Colonic mucosa (tissue), 4 donors: Measurements from ENCODE around the gene TSPAN4. TPM values are rescaled to one million over a fixed set of nuclear protein-coding genes. Genes with fewer than 3 reads are reported as not detected.

Experiments used
- DNase-seq: peaks from one replicate; pipeline ENCODE4 v3.0.0-alpha.2; 2020
- H3K27ac ChIP-seq: fragments of 200-600 bp; one replicate; pipeline ENCODE4 v1.8.0; 2021
- H3K27me3 ChIP-seq: fragments of 200-600 bp; one replicate; pipeline ENCODE4 v1.8.0; 2021
- H3K36me3 ChIP-seq: fragments of 200-600 bp; one replicate; pipeline ENCODE4 v1.8.0; 2021
- H3K4me1 ChIP-seq: fragments of 200-600 bp; one replicate; pipeline ENCODE4 v1.8.0; 2021; ENCODE audit warnings: mild to moderate bottlenecking
- H3K4me3 ChIP-seq: fragments of 200-600 bp; one replicate; pipeline ENCODE4 v1.8.0; 2021
- H3K9ac ChIP-seq, 2 donors: one replicate each; pipeline ENCODE4 v1.7.0; 2013; ENCODE audit warnings: control low read depth in 2 of 2, low read depth in 2 of 2, low read length in 2 of 2
- H3K9me3 ChIP-seq: fragments of 200-600 bp; one replicate; pipeline ENCODE4 v1.8.0; 2021
- CTCF ChIP-seq: fragments of 200-600 bp; IDR thresholded peaks from one replicate; pipeline ENCODE4 v1.8.0; 2022; ENCODE audit warnings: antibody characterized with exemption, mild to moderate bottlenecking
- intact Hi-C: fragments of 100-400 bp; cut with DNase I; formaldehyde crosslinking; loops from one replicate; pipeline ENCODE4 v1.14.1; 2022
- total RNA-seq, 2 donors: library from RNA; stranded (reverse); fragmentation: NEBNext Ultra II Directional in 1 of 2; extraction: Animal tissue kit (Norgen Biotek cat#: 25700) in 1 of 2; gene quantifications; one replicate each; pipeline ENCODE4 v1.2.1, GENCODE V29; 2021
- donor health status: healthy.
- donor health status: DM: no; HTN: no; CAD: no.
- donor health status: DM: no; HTN: no; CAD: no.

The TSPAN4 gene
- total RNA-seq, 2 donors from 2014 or later = 12.1 to 12.7 TPM

- no peaks in the 10 kb centered on the region for H3K27me3 ChIP-seq
- DNase-seq = no peak
- no peak overlapping the region for H3K9ac ChIP-seq
- intact Hi-C loops = no loop called here
- TF ChIP-seq CTCF = no peak
- no peak overlapping the region for H3K4me3 ChIP-seq
- H3K36me3 ChIP-seq = peaks cover 4% of the 10 kb centered on the region
- H3K9me3 ChIP-seq = no peaks in the 10 kb centered on the region
- H3K27ac ChIP-seq = no peak overlapping the region
- H3K4me1 ChIP-seq = peaks cover 16% of the 10 kb centered on the region
Measured at GRCh38 chr11:813456-814096, 29.1 kb upstream of the TSPAN4 start.

- Histone ChIP-seq H3K27me3 (no peaks in the 10 kb centered on the region), H3K9me3 (no peaks in the 10 kb centered on the region), H3K36me3 (peaks cover 4% of the 10 kb centered on the region), H3K27ac (no peak overlapping the region), H3K4me3 (no peak overlapping the region), H3K4me1 (peaks cover 21% of the 10 kb centered on the region), H3K9ac (no peak overlapping the region)
- DNase-seq = no peak
- intact Hi-C loops = no loop called here
- TF ChIP-seq CTCF = no peak
Measured at GRCh38 chr11:815675-816432, 26.8 kb upstream of the TSPAN4 start.

GRCh38 chr11:816433-816779 is 26.2 kb upstream of the TSPAN4 start:
- Histone ChIP-seq H3K4me1 (peaks cover 21% of the 10 kb centered on the region), H3K9ac (no peak overlapping the region), H3K9me3 (no peaks in the 10 kb centered on the region), H3K27ac (no peak overlapping the region), H3K27me3 (no peaks in the 10 kb centered on the region), H3K4me3 (no peak overlapping the region), H3K36me3 (peaks cover 4% of the 10 kb centered on the region)
- intact Hi-C loops = no loop called here
- TF ChIP-seq CTCF = no peak
- no peak for DNase-seq

GRCh38 chr11:818396-819128 is 24.1 kb upstream of the TSPAN4 start, which contains the start of gene PNPLA2:
Gene PNPLA2 (plus strand): TSS chr11:818914. CDS start chr11:819719, 805 bp downstream.
- Histone ChIP-seq H3K9me3 (no peaks in the 10 kb centered on the region), H3K4me3 (peak within 1 kb of the TSS; percentile 70), H3K36me3 (peaks cover 1% of the 10 kb centered on the region), H3K9ac (peak within 1 kb of the TSS; percentile 83 to 93), H3K27ac (peak within 1 kb of the TSS; percentile 98), H3K27me3 (no peaks in the 10 kb centered on the region), H3K4me1 (peaks cover 25% of the 10 kb centered on the region)
- DNase-seq = peak; percentile 73
- no peak for TF ChIP-seq CTCF
- intact Hi-C loops = no loop called here

- TF ChIP-seq CTCF = no peak
- peaks cover 2% of the 10 kb centered on the region for H3K36me3 ChIP-seq
- intact Hi-C loops = no loop called here
- no peaks in the 10 kb centered on the region for H3K9me3 ChIP-seq
- peak overlapping the region; percentile 83 to 93 for H3K9ac ChIP-seq
- H3K4me3 ChIP-seq = peak overlapping the region; percentile 70
- DNase-seq = peak; percentile 94
- peak overlapping the region; percentile 98 for H3K27ac ChIP-seq
- H3K4me1 ChIP-seq = peaks cover 30% of the 10 kb centered on the region
- H3K27me3 ChIP-seq = no peaks in the 10 kb centered on the region
Measured at GRCh38 chr11:819129-819931, 23.3 kb upstream of the TSPAN4 start.
